Chondrocyte (in vitro differentiated cells): ENCODE results near the gene LRRC39. TPM values are rescaled to one million over a fixed set of nuclear protein-coding genes. Genes with fewer than 3 reads are reported as not detected.
A peak's percentile ranks its signal among the peaks of the same experiment; 100 is the strongest.

ENCODE experiments used
- DNase-seq: peaks from one replicate; pipeline ENCODE4 v3.0.0; 2021; ENCODE audit warnings: mixed read lengths, low spot score
- H3K27ac Mint-ChIP-seq: one replicate; pipeline ENCODE4 v1.8.0; 2021; ENCODE audit warnings: mild to moderate bottlenecking, moderate library complexity, mixed read lengths; ENCODE audit not compliant: unreplicated experiment
- H3K27me3 Mint-ChIP-seq: 2 replicates; pipeline ENCODE4 v1.8.0; 2021; ENCODE audit warnings: low read depth, mixed read lengths
- H3K36me3 Mint-ChIP-seq: 2 replicates; pipeline ENCODE4 v1.8.0; 2021; ENCODE audit warnings: low read depth, mixed read lengths
- H3K4me1 Mint-ChIP-seq: 2 replicates; pipeline ENCODE4 v1.8.0; 2021; ENCODE audit warnings: low read depth, mild to moderate bottlenecking, mixed read lengths
- H3K4me3 Mint-ChIP-seq: one replicate; pipeline ENCODE4 v1.8.0; 2021; ENCODE audit warnings: mild to moderate bottlenecking, moderate library complexity, mixed read lengths; ENCODE audit not compliant: unreplicated experiment
- H3K9me3 Mint-ChIP-seq: 2 replicates; pipeline ENCODE4 v1.8.0; 2021; ENCODE audit warnings: low read depth, mixed read lengths
- CTCF ChIP-seq: fragments of 200-600 bp; sonication (generic); IDR thresholded peaks from 2 replicates; pipeline ENCODE4 v1.5.0; 2021; ENCODE audit warnings: antibody characterized with exemption, mild to moderate bottlenecking, moderate library complexity
- total RNA-seq: library from RNA; stranded (reverse); gene quantifications from 3 replicates; pipeline ENCODE4 v1.2.1, GENCODE V29; 2021

The LRRC39 gene
- total RNA-seq, 1 donor from 2014 or later: 1.3 TPM

DNA sequence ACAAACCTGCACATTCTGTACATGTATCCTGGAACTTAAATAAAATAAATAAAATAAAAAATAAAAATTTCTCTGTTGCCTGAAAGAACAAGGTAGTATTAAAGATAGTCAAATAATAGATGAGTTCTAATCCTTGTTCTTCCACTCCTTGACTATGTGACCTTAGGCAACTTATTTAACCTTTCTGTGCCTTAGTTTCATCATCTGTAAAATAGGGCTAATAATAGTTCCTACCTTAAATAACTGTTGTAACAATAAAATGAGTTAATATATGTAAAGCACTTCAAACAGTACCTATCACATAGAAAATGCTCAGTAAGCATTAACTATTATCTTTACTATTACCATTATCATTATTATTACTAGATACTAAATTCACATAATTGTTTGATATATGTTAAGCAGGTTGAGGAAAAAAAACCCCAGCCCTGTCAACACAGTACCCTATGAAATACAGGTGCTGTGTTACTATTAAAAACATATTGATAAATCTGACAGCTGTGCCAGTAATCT is 68.4 kb downstream of the LRRC39 start:
- Mint-ChIP-seq H3K36me3 (peaks cover 3% of the 10 kb centered on the region), H3K9me3 (no peaks in the 10 kb centered on the region), H3K4me1 (peaks cover 10% of the 10 kb centered on the region), H3K4me3 (no peak overlapping the region), H3K27me3 (no peaks in the 10 kb centered on the region), H3K27ac (no peak overlapping the region)
- TF ChIP-seq CTCF: no peak
- DNase-seq: no peak

- H3K27me3 Mint-ChIP-seq: no peaks in the 10 kb centered on the region
- peaks cover 5% of the 10 kb centered on the region for H3K36me3 Mint-ChIP-seq
- H3K9me3 Mint-ChIP-seq: no peaks in the 10 kb centered on the region
- H3K4me1 Mint-ChIP-seq: peaks cover 10% of the 10 kb centered on the region
- DNase-seq: no peak
- no peak overlapping the region for H3K27ac Mint-ChIP-seq
- H3K4me3 Mint-ChIP-seq: no peak overlapping the region
- no peak for TF ChIP-seq CTCF
These were observed 70.4 kb downstream of the LRRC39 start for GRCh38 chr1:100107696-100108095.

DNA sequence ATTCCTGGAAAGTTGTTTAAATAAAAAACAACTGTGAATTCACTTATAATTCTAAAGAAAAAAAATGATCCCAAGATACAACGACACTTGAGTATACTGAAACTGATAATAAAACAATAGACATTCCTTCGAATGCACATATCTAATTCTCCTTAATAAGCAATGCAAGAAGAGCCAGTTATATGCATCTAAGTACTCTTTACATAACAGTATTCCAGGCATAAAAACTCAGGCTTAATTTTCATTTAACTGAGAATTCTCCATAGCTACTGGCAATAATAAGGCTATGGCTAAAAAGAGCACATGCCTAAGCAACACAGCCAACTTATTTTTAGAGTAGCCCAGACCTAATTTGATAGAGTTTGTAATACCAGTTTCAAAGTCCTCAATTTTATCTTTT is 76.5 kb downstream of the LRRC39 start:
- Mint-ChIP-seq H3K36me3 (peaks cover 6% of the 10 kb centered on the region), H3K27ac (no peak overlapping the region), H3K4me1 (peaks cover 7% of the 10 kb centered on the region), H3K27me3 (no peaks in the 10 kb centered on the region), H3K9me3 (no peaks in the 10 kb centered on the region), H3K4me3 (no peak overlapping the region)
- no peak for TF ChIP-seq CTCF
- DNase-seq: no peak

GRCh38 chr1:100100202-100100601 is 77.9 kb downstream of the LRRC39 start:
- DNase-seq: no peak
- Mint-ChIP-seq H3K36me3 (peaks cover 8% of the 10 kb centered on the region), H3K4me3 (no peak overlapping the region), H3K27me3 (no peaks in the 10 kb centered on the region), H3K9me3 (no peaks in the 10 kb centered on the region), H3K27ac (peak overlapping the region; percentile 58), H3K4me1 (peaks cover 7% of the 10 kb centered on the region)
- no peak for TF ChIP-seq CTCF

Other genes starting within 250 kb of the LRRC39 start
- 14.7 to 23.0 TPM (median 18.3 TPM) in 3 replicates for gene SLC35A3, start 208.3 kb downstream of the LRRC39 start, total RNA-seq
- 2.3 to 3.6 TPM (median 2.4 TPM) in 3 replicates for gene SASS6, start 45.3 kb downstream of the LRRC39 start, total RNA-seq
- gene TRMT13, start 45.1 kb downstream of the LRRC39 start, total RNA-seq: 7.1 to 11.0 TPM (median 7.4 TPM) in 3 replicates
- gene DBT, start 71.6 kb upstream of the LRRC39 start, total RNA-seq: 11.0 to 13.5 TPM (median 12.4 TPM) in 3 replicates
- gene RTCA, start 88.0 kb upstream of the LRRC39 start, total RNA-seq: 36.7 to 40.7 TPM (median 37.5 TPM) in 3 replicates
- gene CDC14A, start 174.2 kb upstream of the LRRC39 start, total RNA-seq: 1.4 to 2.3 TPM (median 1.5 TPM) in 3 replicates